ENCODE measurements around the gene DGKI. TPM values are rescaled to one million over a fixed set of nuclear protein-coding genes. Genes with fewer than 3 reads are reported as not detected.

Gene DGKI
- total and polyA plus RNA-seq, 9 of the 15 experiments (the other 6 are each of a cell fraction or from before 2014, with no cell fraction given): 0.11 to 0.54 (median 0.15) TPM; not detected in 5

- TF ChIP-seq, protein P1, sequence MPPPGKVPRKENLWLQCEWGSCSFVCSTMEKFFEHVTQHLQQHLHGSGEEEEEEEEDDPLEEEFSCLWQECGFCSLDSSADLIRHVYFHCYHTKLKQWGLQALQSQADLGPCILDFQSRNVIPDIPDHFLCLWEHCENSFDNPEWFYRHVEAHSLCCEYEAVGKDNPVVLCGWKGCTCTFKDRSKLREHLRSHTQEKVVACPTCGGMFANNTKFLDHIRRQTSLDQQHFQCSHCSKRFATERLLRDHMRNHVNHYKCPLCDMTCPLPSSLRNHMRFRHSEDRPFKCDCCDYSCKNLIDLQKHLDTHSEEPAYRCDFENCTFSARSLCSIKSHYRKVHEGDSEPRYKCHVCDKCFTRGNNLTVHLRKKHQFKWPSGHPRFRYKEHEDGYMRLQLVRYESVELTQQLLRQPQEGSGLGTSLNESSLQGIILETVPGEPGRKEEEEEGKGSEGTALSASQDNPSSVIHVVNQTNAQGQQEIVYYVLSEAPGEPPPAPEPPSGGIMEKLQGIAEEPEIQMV (tag; conservative IDR thresholded peaks at IDR 0.05; ENCODE audit: low read depth): no peak
- TF ChIP-seq DDX20 (tag; IDR thresholded peaks at IDR 0.05; ENCODE audit: low read depth) (no peak), TAL1 (IDR thresholded peaks at IDR 0.05) (peak; percentile 42; the same call in 1 of the 2 replicates), TAF15 (IDR thresholded peaks at IDR 0.05; ENCODE audit: low read depth, low read length) (no peak)
Measured at GRCh38 chr7:137519181-137519691, 327.5 kb downstream of the DGKI start (continued).

DNA sequence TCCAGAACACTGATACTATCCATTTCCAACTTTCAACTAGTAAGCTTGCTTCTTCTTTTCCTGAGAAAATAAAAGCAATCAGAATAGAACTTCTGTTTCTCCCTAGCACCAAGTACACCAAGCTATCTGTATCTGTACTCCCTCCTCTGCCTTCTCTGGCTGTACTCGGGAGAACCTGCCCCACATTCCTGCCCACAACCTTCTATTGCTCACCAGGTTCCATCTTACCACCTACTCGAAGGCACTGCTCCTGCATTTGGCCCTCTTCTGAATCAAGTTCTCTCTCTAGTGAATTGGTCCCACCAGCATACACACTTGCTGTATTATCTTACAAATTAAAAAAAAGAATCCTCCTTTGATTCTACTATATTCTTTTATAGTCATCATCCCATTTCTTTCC lies 333.7 kb downstream of the DGKI start:
- H3K4me2 ChIP-seq (ENCODE audit: insufficient read depth, low read length): no peak overlapping the region
- H2AFZ ChIP-seq (ENCODE audit: low read depth, low read length): no peak overlapping the region
- DNase-seq (ENCODE audit: extremely low read depth in 1 of 4, low spot score in 3 of 4) (no peak), FAIRE-seq (no peak), ATAC-seq (no peak)
- H3K27ac ChIP-seq (ENCODE audit: extremely low read depth, low read depth, low read length): no peak overlapping the region
- no peaks in the 10 kb centered on the region for H3K9me3 ChIP-seq (replicated peaks; ENCODE audit: control insufficient read depth, insufficient read depth, low read depth, low read length)
- ChIA-PET POLR2A (no interaction called here), CTCF (ENCODE audit: low intra/inter-chr PET ratio) (no interaction called here)
- BruUV-seq (replicated peaks): no TSS peak
- H3K9me1 ChIP-seq (ENCODE audit: control insufficient read depth, insufficient read depth, low read length): no peaks in the 10 kb centered on the region
- in situ Hi-C loops (cut with MboI): no loop called here
- H3K4me3 ChIP-seq: no peak overlapping the region
- no peaks in the 10 kb centered on the region for H4K20me1 ChIP-seq (replicated peaks; ENCODE audit: control insufficient read depth, insufficient read depth, low read length)
- no peaks in the 10 kb centered on the region for H3K79me2 ChIP-seq (ENCODE audit: control insufficient read depth, insufficient read depth, low read length)
- H3K9ac ChIP-seq (ENCODE audit: insufficient read depth in 1 of 2, low read depth in 2 of 2, low read length in 2 of 2): no peak overlapping the region
- H3K36me3 ChIP-seq (ENCODE audit: control insufficient read depth, insufficient read depth, low read length): no peaks in the 10 kb centered on the region
- no peaks in the 10 kb centered on the region for H3K27me3 ChIP-seq (ENCODE audit: control insufficient read depth in 2 of 2, insufficient read depth in 2 of 2, low read length in 2 of 2)
- H3K4me1 ChIP-seq (replicated peaks in 1 of 2; ENCODE audit: control insufficient read depth in 2 of 2, insufficient read depth in 2 of 2, low read length in 2 of 2): no peaks in the 10 kb centered on the region
- intact Hi-C loops (cut with micrococcal nuclease): no loop called here
- 0% methylated on average over 2 of the region's 2 CpGs for WGBS (ENCODE audit: insufficient coverage, low coverage, missing lambda C conversion rate)
- TF ChIP-seq NCOA4 (IDR thresholded peaks at IDR 0.05; ENCODE audit: partially characterized antibody) (no peak), ZNF263 (CRISPR knock-in tag; IDR thresholded peaks at IDR 0.05; ENCODE audit: borderline replicate concordance) (no peak), TBP (optimal IDR thresholded peaks at IDR 0.05; ENCODE audit: low read depth, low read length) (no peak), TSC22D4 (tag; IDR thresholded peaks at IDR 0.05) (no peak), ZNF79 (CRISPR knock-in tag; IDR thresholded peaks at IDR 0.05; ENCODE audit: low read depth) (no peak), PTTG1 (tag; IDR thresholded peaks at IDR 0.05; ENCODE audit: low read depth) (no peak), IRF9 (tag; IDR thresholded peaks at IDR 0.05) (no peak), C11orf30 (IDR thresholded peaks at IDR 0.05; ENCODE audit: low read depth) (no peak), ZHX1 (conservative IDR thresholded peaks at IDR 0.05; ENCODE audit: low read length) (no peak), HEY1 (CRISPR knock-in tag; IDR thresholded peaks at IDR 0.05; ENCODE audit: borderline replicate concordance) (no peak)
- TF ChIP-seq, protein P2, sequence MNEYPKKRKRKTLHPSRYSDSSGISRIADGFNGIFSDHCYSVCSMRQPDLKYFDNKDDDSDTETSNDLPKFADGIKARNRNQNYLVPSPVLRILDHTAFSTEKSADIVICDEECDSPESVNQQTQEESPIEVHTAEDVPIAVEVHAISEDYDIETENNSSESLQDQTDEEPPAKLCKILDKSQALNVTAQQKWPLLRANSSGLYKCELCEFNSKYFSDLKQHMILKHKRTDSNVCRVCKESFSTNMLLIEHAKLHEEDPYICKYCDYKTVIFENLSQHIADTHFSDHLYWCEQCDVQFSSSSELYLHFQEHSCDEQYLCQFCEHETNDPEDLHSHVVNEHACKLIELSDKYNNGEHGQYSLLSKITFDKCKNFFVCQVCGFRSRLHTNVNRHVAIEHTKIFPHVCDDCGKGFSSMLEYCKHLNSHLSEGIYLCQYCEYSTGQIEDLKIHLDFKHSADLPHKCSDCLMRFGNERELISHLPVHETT (CRISPR knock-in tag; conservative IDR thresholded peaks at IDR 0.05 in 1 of 2, IDR thresholded peaks at IDR 0.05 in 1 of 2): no peak
